Activated naive CD4-positive, alpha-beta T cell treated with anti-CD3 and anti-CD28 coated beads for 36 hours (primary cell): Measurements from ENCODE around the gene SEPTIN12. TPM values are rescaled to one million over a fixed set of nuclear protein-coding genes. Genes with fewer than 3 reads are reported as not detected.

Experiments used
- CTCF ChIA-PET: fragments of 350-600 bp; sonication (Branson Sonifier 250); formaldehyde crosslinking; loops from one replicate; lab custom pipeline; 2021; ENCODE audit warnings: antibody characterized with exemption; lab: Charles Lee
- DNase-seq: peaks from one replicate; pipeline ENCODE4 v3.0.0-alpha.2; 2020
- H3K27ac Mint-ChIP-seq: one replicate; pipeline ENCODE4 v1.8.0; 2021; ENCODE audit warnings: mild to moderate bottlenecking, mixed read lengths
- H3K27me3 Mint-ChIP-seq: one replicate; pipeline ENCODE4 v1.8.0; 2021; ENCODE audit warnings: low read depth, mixed read lengths
- H3K36me3 Mint-ChIP-seq: one replicate; pipeline ENCODE4 v1.8.0; 2021; ENCODE audit warnings: low read depth, mixed read lengths
- H3K4me1 Mint-ChIP-seq: one replicate; pipeline ENCODE4 v1.8.0; 2021; ENCODE audit warnings: low read depth, mixed read lengths
- H3K4me3 Mint-ChIP-seq: one replicate; pipeline ENCODE4 v1.8.0; 2021; ENCODE audit warnings: mild to moderate bottlenecking, moderate library complexity, mixed read lengths
- H3K9me3 Mint-ChIP-seq: one replicate; pipeline ENCODE4 v1.8.0; 2021; ENCODE audit warnings: mixed read lengths
- intact Hi-C: fragments of 100-400 bp; cut with micrococcal nuclease; formaldehyde crosslinking; loops from one replicate; pipeline ENCODE4 v1.15.1; 2023
- total RNA-seq, 2 experiments: library from RNA; stranded (reverse); gene quantifications; one replicate each; pipeline ENCODE4 v1.2.3, GENCODE V29; 2021

SEPTIN12 gene
- total RNA-seq, 2 experiments from 2014 or later, result not detected

GRCh38 chr16:4775005-4775404 lies 13.1 kb downstream of the SEPTIN12 start:
- no peaks in the 10 kb centered on the region for H3K36me3 Mint-ChIP-seq
- H3K27ac Mint-ChIP-seq, result no peak overlapping the region
- H3K4me1 Mint-ChIP-seq, result no peaks in the 10 kb centered on the region
- no peaks in the 10 kb centered on the region for H3K9me3 Mint-ChIP-seq
- intact Hi-C loops, result no loop called here
- no peak for DNase-seq
- H3K27me3 Mint-ChIP-seq, result no peaks in the 10 kb centered on the region
- no peak overlapping the region for H3K4me3 Mint-ChIP-seq
- CTCF ChIA-PET, result no interaction called here

GRCh38 chr16:4772351-4772750 lies 15.8 kb downstream of the SEPTIN12 start:
- Mint-ChIP-seq H3K4me3 (no peak overlapping the region), H3K36me3 (no peaks in the 10 kb centered on the region), H3K27me3 (no peaks in the 10 kb centered on the region), H3K4me1 (peaks cover 15% of the 10 kb centered on the region), H3K27ac (no peak overlapping the region), H3K9me3 (no peaks in the 10 kb centered on the region)
- intact Hi-C loops, result no loop called here
- DNase-seq, result no peak
- CTCF ChIA-PET, result interaction anchor here (0.7 kb wide), 1 partner anchor 184 kb away, joined by 6 read pairs; no protein-coding TSS in a partner anchor

GRCh38 chr16:4771646-4772045 lies 16.5 kb downstream of the SEPTIN12 start:
- CTCF ChIA-PET, result no interaction called here
- H3K27ac Mint-ChIP-seq, result no peak overlapping the region
- H3K4me1 Mint-ChIP-seq, result peaks cover 18% of the 10 kb centered on the region
- no peaks in the 10 kb centered on the region for H3K36me3 Mint-ChIP-seq
- H3K9me3 Mint-ChIP-seq, result no peaks in the 10 kb centered on the region
- H3K4me3 Mint-ChIP-seq, result no peak overlapping the region
- H3K27me3 Mint-ChIP-seq, result no peaks in the 10 kb centered on the region
- intact Hi-C loops, result no loop called here
- DNase-seq, result no peak

- H3K27me3 Mint-ChIP-seq, result no peaks in the 10 kb centered on the region
- H3K9me3 Mint-ChIP-seq, result no peaks in the 10 kb centered on the region
- peaks cover 32% of the 10 kb centered on the region for H3K4me1 Mint-ChIP-seq
- H3K36me3 Mint-ChIP-seq, result no peaks in the 10 kb centered on the region
- no peak overlapping the region for H3K27ac Mint-ChIP-seq
- intact Hi-C loops, result loop anchor here (5.0 kb wide), 2 partner anchors 292 to 497 kb away; partner anchors contain the start of genes HMOX2 and TFAP4
- CTCF ChIA-PET, result no interaction called here
- peak overlapping the region; percentile 93 for H3K4me3 Mint-ChIP-seq
- DNase-seq, result no peak
These were observed 18.9 kb downstream of the SEPTIN12 start for GRCh38 chr16:4769306-4769638.

- Mint-ChIP-seq H3K36me3 (peaks cover 3% of the 10 kb centered on the region), H3K4me1 (peaks cover 35% of the 10 kb centered on the region), H3K4me3 (peak overlapping the region; percentile 93), H3K27ac (peak overlapping the region; percentile 93), H3K27me3 (no peaks in the 10 kb centered on the region), H3K9me3 (no peaks in the 10 kb centered on the region)
- intact Hi-C loops, result loop anchor here (1.0 to 5.0 kb wide), 6 partner anchors 34 to 496 kb away; partner anchors contain the start of genes GLYR1, HMOX2, MGRN1 and ROGDI
- peak; percentile 92 for DNase-seq
- CTCF ChIA-PET, result no interaction called here
These were observed 19.4 kb downstream of the SEPTIN12 start for GRCh38 chr16:4768549-4769305.

GRCh38 chr16:4767872-4768548 lies 20.1 kb downstream of the SEPTIN12 start:
- CTCF ChIA-PET, result no interaction called here
- DNase-seq, result peak; percentile 41
- peak overlapping the region; percentile 93 for H3K27ac Mint-ChIP-seq
- H3K9me3 Mint-ChIP-seq, result no peaks in the 10 kb centered on the region
- H3K36me3 Mint-ChIP-seq, result peaks cover 3% of the 10 kb centered on the region
- intact Hi-C loops, result loop anchor here (1.0 to 5.0 kb wide), 9 partner anchors 34 to 496 kb away; partner anchors contain the start of genes ANKS3, DNAAF8, EEF2KMT and GLYR1
- H3K27me3 Mint-ChIP-seq, result no peaks in the 10 kb centered on the region
- peak overlapping the region; percentile 93 for H3K4me3 Mint-ChIP-seq
- H3K4me1 Mint-ChIP-seq, result peaks cover 35% of the 10 kb centered on the region

- Mint-ChIP-seq H3K27me3 (no peaks in the 10 kb centered on the region), H3K27ac (peak within 1 kb of the TSS; percentile 93), H3K4me3 (peak within 1 kb of the TSS; percentile 93), H3K36me3 (peaks cover 7% of the 10 kb centered on the region), H3K4me1 (peaks cover 35% of the 10 kb centered on the region), H3K9me3 (no peaks in the 10 kb centered on the region)
- intact Hi-C loops, result loop anchor here (1.0 to 5.0 kb wide), 5 partner anchors 33 to 495 kb away; partner anchors contain the start of genes ANKS3, DNAAF8, EEF2KMT and HMOX2
- CTCF ChIA-PET, result interaction anchor here (0.6 to 1.0 kb wide), 3 partner anchors 32 to 116 kb away, joined by 3 read pairs; partner anchors contain the start of gene DNAAF8
- peak; percentile 98 for DNase-seq
These were observed 21.1 kb downstream of the SEPTIN12 start, which contains the start of gene ZNF500 for GRCh38 chr16:4766875-4767628. TSS of gene ZNF500 (minus strand) at chr16:4767162. CDS start at chr16:4765978, 1,184 bp downstream.

- Mint-ChIP-seq H3K27me3 (no peaks in the 10 kb centered on the region), H3K36me3 (peaks cover 10% of the 10 kb centered on the region), H3K4me1 (peaks cover 35% of the 10 kb centered on the region), H3K9me3 (no peaks in the 10 kb centered on the region), H3K27ac (peak overlapping the region; percentile 82), H3K4me3 (peak overlapping the region; percentile 80)
- intact Hi-C loops, result loop anchor here (5.0 kb wide), 2 partner anchors 288 to 493 kb away; partner anchors contain the start of genes HMOX2 and TFAP4
- CTCF ChIA-PET, result interaction anchor here (0.7 to 1.0 kb wide), 2 partner anchors 31 to 114 kb away, joined by 3 read pairs; partner anchors contain the start of gene DNAAF8
- no peak for DNase-seq
These were observed 22.4 kb downstream of the SEPTIN12 start for GRCh38 chr16:4765511-4766474.

- intact Hi-C loops, result no loop called here
- Mint-ChIP-seq H3K9me3 (no peaks in the 10 kb centered on the region), H3K36me3 (peaks cover 12% of the 10 kb centered on the region), H3K4me3 (no peak overlapping the region), H3K27me3 (no peaks in the 10 kb centered on the region), H3K4me1 (peaks cover 28% of the 10 kb centered on the region), H3K27ac (no peak overlapping the region)
- no peak for DNase-seq
- CTCF ChIA-PET, result no interaction called here
These were observed 24.4 kb downstream of the SEPTIN12 start for GRCh38 chr16:4763791-4764190.

GRCh38 chr16:4762205-4762604 lies 25.9 kb downstream of the SEPTIN12 start:
- Mint-ChIP-seq H3K4me3 (no peak overlapping the region), H3K36me3 (peaks cover 16% of the 10 kb centered on the region), H3K27ac (no peak overlapping the region), H3K27me3 (no peaks in the 10 kb centered on the region), H3K4me1 (peaks cover 18% of the 10 kb centered on the region), H3K9me3 (no peaks in the 10 kb centered on the region)
- CTCF ChIA-PET, result interaction anchor here (0.7 kb wide), 1 partner anchor 17 kb away, joined by 3 read pairs; no protein-coding TSS in a partner anchor
- intact Hi-C loops, result no loop called here
- no peak for DNase-seq
